ENCODE data around the gene GUCD1.

The GUCD1 gene

DNA sequence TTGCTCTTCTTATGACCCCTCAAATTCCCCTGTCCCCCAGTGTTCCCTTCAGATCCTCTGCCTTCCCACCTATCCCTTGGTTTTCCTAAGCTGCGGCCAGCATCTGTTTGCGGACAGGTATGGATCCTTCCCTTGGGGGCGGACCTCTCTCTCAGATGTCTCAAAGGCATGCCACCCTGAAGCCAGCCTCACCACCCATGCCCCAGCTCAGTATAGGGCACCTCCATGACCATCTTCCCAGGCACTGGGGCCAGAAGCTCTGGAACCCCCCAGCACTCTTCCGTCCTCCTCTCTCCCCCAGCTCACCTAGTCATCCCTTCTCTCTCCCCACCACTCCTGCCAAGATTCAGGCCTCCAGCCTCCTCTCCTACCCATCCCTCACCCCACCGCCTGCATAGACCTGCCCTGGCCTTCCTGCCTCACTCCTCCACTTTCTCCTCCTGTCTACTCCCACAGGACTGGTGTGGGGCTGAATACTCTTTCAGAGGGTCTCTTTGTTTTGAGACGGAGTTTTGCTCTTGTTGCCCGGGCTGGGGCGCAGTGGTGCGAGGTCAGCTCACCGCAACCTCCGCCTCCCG, 35.7 kb upstream of the GUCD1 start:
- DNase-seq (ENCODE audit: low read depth): no peak

DNA sequence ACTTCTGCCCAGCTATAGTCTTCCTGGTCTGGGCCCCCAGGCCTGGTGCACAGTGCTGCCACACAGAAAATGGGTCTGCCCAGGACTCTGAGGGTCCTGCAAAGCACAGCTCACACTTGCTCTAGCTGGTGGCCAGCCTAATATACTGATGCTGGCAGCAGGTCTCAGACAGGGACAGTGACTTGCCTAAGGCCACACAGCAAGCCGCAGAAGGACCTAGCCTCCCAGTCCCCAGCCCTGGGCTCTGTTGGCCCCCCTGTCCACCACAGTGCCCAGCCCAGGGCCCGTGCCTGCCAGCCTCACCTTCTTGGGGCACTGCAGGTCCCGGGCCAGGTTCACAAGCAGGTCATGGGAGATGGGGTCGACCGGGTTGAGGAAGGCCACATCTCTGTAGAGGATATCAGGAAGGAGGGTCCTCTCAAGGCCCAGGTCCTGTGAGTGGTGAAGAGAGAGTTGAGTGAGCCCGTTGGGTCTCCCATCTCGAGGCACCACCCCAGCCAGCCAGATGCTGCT, 34.6 kb upstream of the GUCD1 start:
- no peak for DNase-seq (ENCODE audit: low read depth)

DNA sequence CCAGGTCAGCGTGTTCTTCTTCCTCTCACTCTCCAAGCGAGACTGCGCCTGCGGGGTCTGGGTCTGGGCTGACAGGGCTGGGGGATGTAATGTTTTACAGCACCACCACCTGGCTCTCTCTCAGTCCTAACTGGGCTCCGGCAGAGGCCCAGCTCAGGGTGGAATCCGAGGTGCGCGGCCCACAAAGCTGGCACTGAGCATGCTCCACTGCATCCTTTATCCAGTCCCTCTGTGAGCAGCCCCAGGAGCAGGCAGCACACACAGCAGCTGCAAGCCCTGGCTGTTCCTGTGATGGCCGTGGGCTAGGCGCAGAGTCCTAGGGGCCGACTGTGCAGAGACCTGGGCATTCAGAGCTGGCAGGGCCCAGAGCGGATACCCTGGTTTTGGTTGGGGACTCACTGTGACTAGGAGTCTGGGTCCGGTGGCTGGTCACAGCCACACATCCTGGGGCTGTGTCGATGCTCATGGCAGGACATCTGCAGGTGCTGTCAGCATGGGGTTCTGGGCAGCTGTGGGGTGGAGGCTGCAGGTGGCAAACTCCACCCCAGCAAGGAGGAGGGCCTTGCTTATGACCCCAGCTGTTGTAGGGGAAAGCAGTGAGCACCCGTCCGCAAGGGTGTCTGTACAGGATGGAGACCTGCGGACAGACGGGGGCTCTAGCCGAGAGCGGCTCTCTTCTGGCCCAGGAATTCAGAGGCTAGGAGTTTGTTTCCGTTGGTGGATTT, 34.0 kb upstream of the GUCD1 start:
- no peak for DNase-seq (ENCODE audit: low read depth)

DNA sequence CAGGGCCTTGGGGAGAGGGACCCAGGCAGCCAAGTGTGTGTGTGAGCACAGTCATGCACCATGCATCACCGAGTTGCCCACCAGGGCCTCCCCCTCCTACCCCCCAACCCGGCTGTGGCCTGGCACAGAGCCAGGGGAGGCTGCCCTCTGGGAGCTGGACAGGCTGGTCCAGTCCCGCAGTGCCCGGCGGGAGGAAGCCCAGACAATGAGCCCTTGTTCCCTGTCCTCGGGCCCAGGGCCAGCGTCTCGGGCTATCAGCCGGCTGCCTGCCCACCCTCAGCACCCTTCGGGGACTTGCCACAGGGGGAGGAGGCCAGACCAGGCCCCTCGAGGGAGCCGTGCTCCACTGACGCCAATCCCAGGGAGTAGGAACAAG, 33.4 kb upstream of the GUCD1 start:
- no peak for DNase-seq (ENCODE audit: low read depth)

DNA sequence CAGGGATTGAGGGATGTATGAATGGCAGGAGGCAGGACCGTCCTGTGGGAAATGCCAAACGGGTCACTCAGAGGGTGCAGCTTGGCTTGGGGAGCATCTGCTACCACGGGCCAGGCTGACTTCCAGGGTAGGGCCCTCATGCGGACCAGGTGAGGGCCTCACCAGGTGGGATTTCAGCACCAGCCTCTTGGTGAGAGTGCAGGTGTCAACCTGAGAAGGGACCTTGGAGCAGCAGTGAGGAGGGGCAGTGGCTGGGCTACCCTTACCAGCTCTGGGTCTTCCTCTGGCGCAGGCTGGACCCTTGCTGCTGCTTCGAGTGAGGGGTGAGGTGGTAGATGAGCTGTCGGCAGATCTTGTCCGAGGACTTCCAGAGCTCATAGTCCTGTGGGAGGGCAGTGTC, 33.0 kb upstream of the GUCD1 start:
- DNase-seq (ENCODE audit: low read depth): no peak

DNA sequence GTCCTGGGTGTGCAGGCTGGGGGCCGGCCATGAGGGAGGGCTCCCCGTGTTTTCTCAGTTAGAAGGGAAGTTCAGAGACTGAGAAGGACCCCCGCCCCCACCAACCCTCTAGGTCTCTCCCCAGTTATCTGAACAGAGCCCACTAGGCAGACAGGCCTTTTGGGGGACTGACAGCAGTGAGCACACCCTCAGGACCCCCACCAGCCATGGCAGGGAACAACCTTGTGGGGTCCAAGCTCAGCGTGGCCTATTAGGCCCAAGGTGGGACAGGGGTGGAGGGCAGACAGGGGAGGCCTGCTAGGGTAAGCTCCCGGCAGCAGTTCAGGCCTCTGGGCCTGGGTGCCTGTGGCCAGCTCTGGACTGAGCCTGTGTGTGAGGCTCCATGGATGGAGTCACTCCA, 32.3 kb upstream of the GUCD1 start:
- DNase-seq (ENCODE audit: low read depth): no peak

DNA sequence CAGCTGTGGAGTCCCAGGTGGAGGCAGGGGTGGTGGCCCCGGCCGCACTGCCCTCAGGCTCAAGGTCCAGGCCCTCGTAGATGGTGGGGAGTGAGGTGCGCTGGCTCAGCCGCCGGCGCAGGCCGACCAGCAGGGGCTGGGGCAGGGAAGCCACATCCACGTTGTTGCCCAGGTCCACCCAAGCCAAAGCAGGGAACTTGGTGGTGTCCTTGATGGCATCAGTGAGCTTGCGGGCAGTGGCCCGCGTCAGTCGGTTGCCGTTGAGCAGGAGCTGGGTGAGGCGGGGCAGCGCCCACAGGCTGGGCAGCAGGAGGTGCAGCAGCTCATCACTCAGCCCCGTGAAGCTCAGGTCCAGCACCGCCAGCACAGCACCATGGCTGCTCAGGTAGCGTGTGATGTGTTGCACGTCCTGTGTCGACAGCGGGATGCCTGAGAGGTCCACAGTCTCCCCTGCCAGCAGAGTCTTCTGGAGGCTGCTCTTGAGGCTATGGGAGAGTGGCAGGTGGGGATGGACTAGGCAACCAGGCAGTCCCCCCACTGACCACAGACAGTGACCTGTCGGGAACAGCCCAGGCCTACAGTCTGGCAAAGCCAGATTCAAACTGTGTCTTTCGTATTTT, 31.1 kb upstream of the GUCD1 start:
- DNase-seq (ENCODE audit: low read depth): no peak

DNA sequence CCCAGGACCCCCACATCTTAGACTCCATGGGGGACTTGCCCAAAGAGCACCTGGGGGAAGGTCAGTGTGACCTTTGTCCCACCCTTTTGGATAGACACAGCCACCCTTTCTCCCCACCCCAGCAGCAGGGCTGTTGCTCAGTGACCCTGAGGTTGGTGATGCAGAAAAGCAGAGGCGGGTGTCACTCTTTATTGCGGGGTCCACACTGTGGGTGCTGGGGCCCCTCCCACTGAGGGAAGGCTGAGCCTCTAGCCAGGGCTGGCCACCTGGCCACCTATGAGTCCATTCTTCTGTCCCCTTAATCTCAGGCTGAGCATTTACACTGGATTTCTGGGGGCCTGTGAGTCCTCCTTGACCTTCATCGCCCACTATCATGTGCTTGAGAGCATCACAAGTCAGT, 30.5 kb upstream of the GUCD1 start:
- DNase-seq (ENCODE audit: low read depth): no peak

DNA sequence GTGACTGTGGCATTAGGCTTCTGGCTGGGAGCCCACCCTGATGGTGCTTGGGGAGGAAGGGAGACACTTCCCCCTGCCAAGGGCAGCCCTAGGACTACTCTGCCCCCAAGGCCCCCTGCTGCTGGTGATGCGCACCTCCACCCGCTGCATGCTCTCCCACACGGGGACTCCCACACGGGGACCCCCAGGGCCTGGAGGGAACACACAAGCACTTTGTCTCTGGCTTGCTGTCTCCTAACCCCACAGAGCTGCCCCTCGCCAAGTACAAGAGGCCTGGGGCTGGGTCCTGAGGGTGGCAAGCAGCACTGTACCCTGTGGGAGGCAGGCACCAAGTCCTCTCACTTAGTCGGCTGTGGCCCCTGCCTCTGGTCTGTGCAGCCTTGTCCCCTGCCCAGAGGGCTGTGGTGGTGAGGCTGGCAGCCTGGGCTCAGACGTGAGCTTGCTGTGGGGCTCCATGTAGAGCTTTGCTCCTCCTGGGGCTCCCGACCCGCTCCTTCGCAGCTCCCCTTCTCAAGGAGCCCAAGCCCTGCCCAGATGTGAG, 30.0 kb upstream of the GUCD1 start:
- no peak for DNase-seq (ENCODE audit: low read depth)

DNA sequence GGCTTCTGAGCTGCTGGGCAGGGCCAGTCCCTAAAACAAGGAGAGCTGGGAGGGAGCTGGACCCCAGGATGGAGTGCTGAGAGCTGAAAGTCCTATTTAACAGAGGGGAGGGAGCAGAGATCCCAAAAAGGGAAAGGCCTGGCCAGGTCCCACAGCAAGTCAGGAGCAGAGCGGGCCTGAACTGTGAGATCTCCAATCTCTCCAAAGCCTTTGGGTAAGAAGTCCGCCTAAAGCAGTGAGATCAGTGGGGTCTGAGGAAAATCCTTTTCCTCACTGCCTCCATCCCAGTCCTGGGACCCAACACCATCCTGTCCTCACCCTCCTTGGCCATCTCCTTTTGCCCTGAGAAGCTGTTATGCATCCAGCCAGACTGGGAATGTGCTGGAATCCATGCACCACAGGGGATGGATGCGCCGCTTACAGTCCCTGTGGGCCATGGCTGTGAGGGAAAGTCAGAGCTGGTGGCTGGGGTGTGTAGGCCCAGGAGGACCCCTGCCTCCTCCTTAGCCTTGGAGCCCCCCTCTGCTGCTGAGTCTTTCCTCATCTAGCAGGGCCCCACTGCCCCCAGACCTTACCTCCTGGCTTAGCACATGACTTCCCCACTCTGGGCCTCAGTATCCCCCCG, 29.3 kb upstream of the GUCD1 start:
- no peak for DNase-seq (ENCODE audit: low read depth)

DNA sequence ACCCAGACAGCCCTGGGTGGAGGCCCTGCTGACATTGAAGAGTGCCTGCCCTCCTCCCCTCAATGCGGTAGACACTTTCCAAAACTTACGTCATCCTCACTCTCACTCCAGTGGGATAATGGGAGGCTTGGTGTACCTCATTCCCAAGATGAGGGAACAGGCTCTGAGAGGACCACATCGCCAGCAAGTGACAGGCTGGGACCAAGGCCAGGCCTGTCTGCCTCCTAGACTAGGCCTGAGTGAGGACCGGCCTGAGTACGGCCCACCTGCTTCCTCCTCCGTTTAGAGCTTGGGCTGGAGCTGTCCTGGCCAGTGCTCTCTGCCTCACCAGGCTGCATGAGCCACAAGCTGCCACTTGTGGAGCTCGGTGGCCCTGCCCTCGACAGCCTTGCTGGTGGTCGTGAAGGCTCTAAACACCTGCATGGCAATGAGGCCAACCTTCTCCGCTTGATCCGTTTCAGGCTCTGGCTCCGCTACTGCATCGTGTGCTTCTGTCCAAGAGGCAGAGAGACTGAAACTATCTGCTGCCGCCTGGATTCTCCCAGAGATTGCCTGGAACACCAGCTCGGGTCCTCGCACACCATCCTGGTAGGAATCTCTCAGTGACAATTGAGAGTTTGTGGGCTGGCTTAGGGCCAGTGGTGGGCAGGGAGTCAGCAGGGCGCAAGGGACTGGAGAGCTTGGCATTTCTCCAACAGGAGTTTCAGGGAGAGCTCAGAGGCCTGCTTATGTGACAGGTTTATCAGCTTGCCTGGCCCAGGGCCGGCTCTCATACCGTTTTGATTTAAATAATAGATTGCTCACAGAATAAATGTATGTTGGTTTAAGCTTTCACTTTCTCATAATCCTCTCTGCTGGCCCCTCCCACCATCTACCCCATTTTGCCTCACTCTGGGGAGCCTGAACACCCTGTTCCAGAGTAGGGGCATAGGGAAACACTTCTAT, 28.6 kb upstream of the GUCD1 start:
- DNase-seq (ENCODE audit: low read depth): no peak

DNA sequence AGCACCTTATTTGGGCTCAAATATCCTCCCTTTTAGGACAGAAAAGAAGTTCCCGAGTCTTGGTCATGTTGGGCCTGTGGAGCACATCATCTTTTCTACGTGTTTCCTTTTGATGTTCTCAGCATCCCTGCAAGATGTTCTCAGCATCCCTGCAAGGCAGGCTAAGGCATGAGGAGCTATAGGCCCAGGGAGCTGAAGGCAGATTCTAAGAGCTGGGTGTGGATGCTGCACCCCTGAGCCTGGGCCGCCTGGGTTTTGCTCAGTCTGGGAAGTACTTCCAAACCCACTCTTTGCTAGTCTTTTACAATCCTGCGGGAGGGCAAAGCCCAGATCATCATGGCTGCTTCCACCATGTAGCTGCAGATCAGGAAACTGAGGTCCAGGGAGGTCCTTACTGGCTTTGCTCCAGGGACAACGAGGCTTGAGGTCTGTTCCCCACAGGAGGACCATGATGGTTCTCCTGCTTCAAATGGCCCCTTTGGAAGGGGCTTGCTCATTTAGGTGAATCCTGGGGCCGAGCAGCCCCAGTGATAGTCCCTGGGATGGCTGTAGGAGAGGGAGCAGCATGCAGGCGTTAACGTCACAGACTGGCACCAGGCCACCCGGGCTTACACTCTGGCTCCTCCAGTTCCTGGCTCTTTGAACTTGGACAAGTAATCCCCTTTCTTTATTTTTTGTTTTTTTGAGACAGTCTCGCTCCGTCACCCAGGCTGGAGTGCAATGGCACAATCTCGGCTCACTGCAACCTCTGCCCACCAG, 27.3 kb upstream of the GUCD1 start:
- no peak for DNase-seq (ENCODE audit: low read depth)

DNA sequence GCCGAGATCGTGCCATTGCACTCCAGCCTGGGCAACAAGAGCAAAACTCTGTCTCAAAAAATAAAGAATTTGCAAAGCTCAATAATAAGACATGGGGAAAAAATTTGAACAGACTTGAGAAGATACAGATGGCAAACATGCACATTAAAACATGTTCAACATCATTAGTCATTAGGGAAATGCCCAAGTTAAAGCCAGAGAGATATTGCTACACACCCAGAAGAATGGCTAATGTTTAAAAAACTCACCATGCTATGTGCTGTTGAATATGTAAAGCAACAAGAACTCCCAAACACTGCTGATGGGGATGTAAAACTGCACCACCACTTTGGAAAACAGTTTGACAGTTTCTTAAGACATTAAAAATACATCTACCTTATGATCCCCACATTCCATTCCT, 25.3 kb upstream of the GUCD1 start:
- peak; percentile 45 for DNase-seq (ENCODE audit: low read depth)

DNA sequence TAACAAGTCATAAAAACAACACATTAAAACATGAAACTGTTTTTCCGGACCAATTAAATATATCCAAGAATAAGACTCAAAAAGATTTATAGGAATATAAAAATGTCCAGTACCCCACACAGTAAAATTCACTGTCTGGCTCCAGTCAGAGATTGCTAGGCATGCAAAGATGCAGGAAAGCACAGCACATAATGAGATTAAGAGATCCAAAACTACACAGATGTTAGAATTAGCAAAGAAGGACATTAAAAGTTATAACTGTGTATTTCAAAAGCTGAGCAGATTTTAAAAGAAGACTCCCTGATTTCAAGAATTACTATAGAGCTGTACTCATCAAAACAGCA, 24.3 kb upstream of the GUCD1 start:
- DNase-seq (ENCODE audit: low read depth): no peak

DNA sequence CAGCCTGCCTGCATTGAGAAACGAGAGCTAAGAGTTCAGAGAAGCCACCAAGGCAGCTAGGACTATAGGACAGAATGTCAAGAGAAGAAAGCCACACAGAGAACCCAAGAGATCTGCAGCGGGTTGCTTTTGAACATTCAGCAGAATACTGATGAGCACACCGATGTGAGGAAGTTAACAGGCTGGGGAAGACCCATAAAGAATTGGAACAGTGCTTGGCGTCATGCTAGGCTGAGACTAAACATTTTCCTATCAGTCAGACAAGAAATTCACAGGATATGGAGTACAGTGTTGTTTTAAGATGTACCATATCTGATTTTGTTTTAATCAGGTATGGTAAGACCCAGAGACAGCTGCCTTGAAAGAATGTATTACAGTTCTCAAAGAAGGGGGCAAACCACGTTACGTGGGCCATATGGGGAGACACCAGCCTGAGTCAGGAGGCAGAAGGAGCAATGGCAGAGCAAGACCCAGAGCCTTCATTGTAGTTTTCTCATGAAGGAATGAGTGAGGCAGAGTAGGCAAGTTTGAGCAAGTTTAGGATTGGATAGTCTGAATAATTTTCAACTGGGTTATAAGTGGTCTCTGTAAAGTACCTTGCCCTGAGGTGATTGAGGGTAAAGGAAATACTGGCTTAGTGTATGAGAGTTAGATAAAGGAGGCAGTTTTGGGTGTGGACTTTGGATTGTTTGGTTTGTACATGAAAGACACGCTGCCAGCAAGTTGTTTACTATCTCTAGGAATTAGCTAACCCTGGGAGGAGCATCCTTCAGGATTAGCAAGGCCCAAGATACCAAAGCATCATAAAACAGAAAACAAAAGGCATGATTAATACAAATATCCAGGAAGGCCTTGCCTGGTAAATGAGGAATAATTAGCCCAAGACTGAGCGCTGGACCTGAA, 23.7 kb upstream of the GUCD1 start:
- no peak for DNase-seq (ENCODE audit: low read depth)

DNA sequence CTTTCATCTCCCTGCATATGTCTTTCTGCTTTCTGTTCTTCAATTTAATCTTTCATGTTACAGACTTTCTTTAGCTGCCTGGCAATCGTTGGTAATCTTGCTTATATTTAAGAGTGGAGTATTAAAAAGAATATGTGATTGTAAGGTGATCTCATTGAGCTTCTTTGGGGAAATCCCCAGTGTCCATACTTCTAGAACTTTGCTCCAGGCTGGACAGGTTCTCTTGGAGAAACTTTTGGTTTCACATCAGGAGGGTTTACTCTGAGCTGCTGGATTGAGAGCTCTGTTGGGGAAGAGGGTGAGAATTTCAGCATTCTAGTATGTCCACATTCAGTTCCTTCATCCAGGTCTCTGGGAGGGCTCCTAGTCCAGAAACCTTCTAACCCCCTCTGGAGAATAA, 21.8 kb upstream of the GUCD1 start:
- DNase-seq (ENCODE audit: low read depth): no peak

DNA sequence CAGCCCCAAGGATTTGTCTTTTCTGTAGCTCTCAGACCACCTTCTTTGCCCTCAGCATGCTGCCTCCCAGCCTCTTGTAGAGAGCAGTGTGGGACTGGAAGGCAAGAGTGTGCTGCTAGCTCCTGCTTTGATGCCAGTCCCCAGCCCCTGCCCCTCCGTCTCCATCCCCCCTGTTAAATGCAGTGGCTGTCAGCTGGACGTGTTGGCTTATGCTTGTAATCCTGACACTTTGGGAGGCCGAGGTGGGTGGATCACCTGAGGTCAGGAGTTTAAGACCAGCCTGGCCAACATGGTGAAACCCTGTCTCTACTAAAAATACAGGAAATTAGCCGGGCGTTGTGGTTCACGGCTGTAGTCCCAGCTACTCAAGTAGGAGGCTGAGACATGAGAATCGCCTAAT, 16.3 kb upstream of the GUCD1 start:
- no peak for DNase-seq (ENCODE audit: low read depth)

DNA sequence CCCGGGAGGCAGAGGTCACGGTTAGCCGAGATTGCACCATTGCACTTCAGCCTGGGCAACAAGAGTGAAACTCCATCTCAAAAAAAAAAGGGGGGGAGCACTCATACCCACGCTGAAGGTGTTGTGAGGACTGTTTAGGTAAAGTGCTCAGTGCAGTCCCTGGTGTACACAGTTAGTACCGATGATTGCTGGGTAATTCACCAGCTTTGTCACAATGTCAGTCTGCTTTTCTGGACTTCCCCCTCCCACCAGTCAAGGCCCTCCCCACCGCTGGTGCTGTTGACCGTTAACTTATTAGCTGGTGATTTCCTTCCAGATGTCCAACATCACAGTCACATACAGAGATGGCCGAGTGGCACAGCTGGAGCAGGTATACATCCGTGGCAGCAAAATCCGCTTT, 12.7 kb upstream of the GUCD1 start:
- DNase-seq (ENCODE audit: low read depth): no peak

DNA sequence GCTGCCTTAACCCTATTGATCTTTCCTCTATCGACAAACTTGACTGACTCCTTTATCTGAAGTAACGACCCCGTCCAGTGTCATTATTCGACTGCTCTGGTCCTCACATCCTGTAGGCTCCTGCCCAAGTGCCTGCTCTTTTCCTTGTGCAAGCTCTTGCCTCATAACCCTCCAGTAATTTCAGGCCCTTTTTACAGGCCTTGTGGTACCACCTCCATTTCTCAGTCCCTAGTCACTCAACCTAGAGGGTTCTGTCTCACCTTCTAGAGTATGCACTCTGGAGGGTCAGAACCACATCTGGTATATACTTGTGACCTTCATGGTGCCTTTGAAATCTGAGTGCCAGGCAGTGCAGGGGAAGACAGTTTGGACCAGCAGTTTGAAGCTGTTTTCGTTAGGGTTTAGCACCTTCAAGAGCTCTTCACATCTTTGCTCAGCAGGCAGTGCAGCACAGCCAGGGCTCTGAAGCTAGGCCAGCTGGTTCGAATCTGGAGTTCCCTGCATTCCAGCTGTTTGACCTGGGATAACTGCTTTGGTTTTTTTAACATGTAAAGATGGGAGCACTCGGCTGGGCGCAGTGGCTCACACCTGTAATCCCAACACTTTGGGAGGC, 12.1 kb upstream of the GUCD1 start:
- DNase-seq (ENCODE audit: low read depth): no peak

DNA sequence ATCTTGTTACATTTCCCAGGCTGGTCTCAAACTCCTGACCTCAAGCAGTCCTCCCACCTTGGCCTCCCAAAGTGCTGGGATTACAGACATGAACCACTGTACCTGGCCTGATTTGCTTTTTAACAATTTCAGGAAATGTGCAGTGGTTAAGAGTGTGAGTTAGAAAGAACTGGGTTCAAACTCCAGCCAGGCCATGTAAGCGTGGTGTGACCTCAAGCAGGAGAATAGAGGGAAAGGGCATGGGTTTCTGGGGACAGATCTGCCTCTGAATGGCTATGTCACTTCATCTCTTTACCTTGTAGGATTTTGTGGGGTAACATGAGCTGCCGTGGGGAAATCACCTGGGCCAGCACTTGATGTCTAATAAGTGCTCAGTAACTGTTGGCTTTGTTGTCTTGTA, 10.1 kb upstream of the GUCD1 start:
- DNase-seq (ENCODE audit: low read depth): no peak
